Neural crest cell (in vitro differentiated cells): ENCODE results near the gene ABHD16A. TPM values are rescaled to one million over a fixed set of nuclear protein-coding genes. Genes with fewer than 3 reads are reported as not detected.

Experiments
- DNase-seq: peaks from one replicate; pipeline ENCODE4 v3.0.0; 2021; ENCODE audit warnings: low read depth, mixed read lengths, low spot score
- H3K27ac Mint-ChIP-seq: one replicate; pipeline ENCODE4 v1.8.0; 2021; ENCODE audit warnings: mild to moderate bottlenecking, mixed read lengths; ENCODE audit not compliant: unreplicated experiment
- H3K27me3 Mint-ChIP-seq: 2 replicates; pipeline ENCODE4 v1.8.0; 2021; ENCODE audit warnings: low read depth, mild to moderate bottlenecking, mixed read lengths
- H3K36me3 Mint-ChIP-seq: 2 replicates; pipeline ENCODE4 v1.8.0; 2021; ENCODE audit warnings: low read depth, mild to moderate bottlenecking, mixed read lengths
- H3K4me1 Mint-ChIP-seq: 2 replicates; pipeline ENCODE4 v1.8.0; 2021; ENCODE audit warnings: mixed read lengths
- H3K4me3 Mint-ChIP-seq: one replicate; pipeline ENCODE4 v1.8.0; 2021; ENCODE audit warnings: mild to moderate bottlenecking, mixed read lengths
- H3K9me3 Mint-ChIP-seq: 2 replicates; pipeline ENCODE4 v1.8.0; 2021; ENCODE audit warnings: mixed read lengths
- CTCF ChIP-seq: fragments of 200-600 bp; sonication (generic); conservative IDR thresholded peaks from 2 replicates; pipeline ENCODE4 v1.5.0; 2021; ENCODE audit warnings: antibody characterized with exemption, mild to moderate bottlenecking
- total RNA-seq: library from RNA; stranded (reverse); gene quantifications from 2 replicates; pipeline ENCODE4 v1.2.1, GENCODE V29; 2021

ABHD16A gene
- total RNA-seq, 1 donor from 2014 or later: 73.6 TPM

GRCh38 chr6:31669676-31670075, 33.4 kb downstream of the ABHD16A start, which contains the start of gene LY6G5B:
Gene LY6G5B, plus strand, starts transcription at chr6:31669976. Its CDS starts 975 bp downstream, at chr6:31670951.
- TF ChIP-seq CTCF: no peak
- Mint-ChIP-seq H3K27ac (no peak within 1 kb of the TSS), H3K36me3 (peaks cover 7% of the 10 kb centered on the region), H3K4me3 (peak within 1 kb of the TSS; percentile 79), H3K27me3 (no peaks in the 10 kb centered on the region), H3K9me3 (no peaks in the 10 kb centered on the region), H3K4me1 (peaks cover 16% of the 10 kb centered on the region)
- DNase-seq: no peak

- peak overlapping the region; percentile 93 for H3K4me3 Mint-ChIP-seq
- H3K9me3 Mint-ChIP-seq: no peaks in the 10 kb centered on the region
- peak overlapping the region; percentile 81 for H3K27ac Mint-ChIP-seq
- peaks cover 33% of the 10 kb centered on the region for H3K4me1 Mint-ChIP-seq
- peaks cover 8% of the 10 kb centered on the region for H3K36me3 Mint-ChIP-seq
- no peaks in the 10 kb centered on the region for H3K27me3 Mint-ChIP-seq
- no peak for TF ChIP-seq CTCF
- DNase-seq: no peak
Observed at GRCh38 chr6:31666337-31666965, 36.7 kb downstream of the ABHD16A start.

GRCh38 chr6:31665501-31666336, 37.4 kb downstream of the ABHD16A start, which contains the start of gene CSNK2B:
Gene CSNK2B, plus strand, starts transcription at chr6:31666080. Its CDS starts 752 bp downstream, at chr6:31666832.
- DNase-seq: peak; percentile 95
- Mint-ChIP-seq H3K27me3 (no peaks in the 10 kb centered on the region), H3K9me3 (no peaks in the 10 kb centered on the region), H3K36me3 (peaks cover 8% of the 10 kb centered on the region), H3K4me1 (peaks cover 39% of the 10 kb centered on the region), H3K27ac (peak within 1 kb of the TSS; percentile 81), H3K4me3 (peak within 1 kb of the TSS; percentile 93)
- TF ChIP-seq CTCF: no peak

- H3K27ac Mint-ChIP-seq: peak within 1 kb of the TSS; percentile 81
- no peaks in the 10 kb centered on the region for H3K27me3 Mint-ChIP-seq
- TF ChIP-seq CTCF: no peak
- peaks cover 8% of the 10 kb centered on the region for H3K36me3 Mint-ChIP-seq
- peak; percentile 74 for DNase-seq
- no peaks in the 10 kb centered on the region for H3K9me3 Mint-ChIP-seq
- peak within 1 kb of the TSS; percentile 93 for H3K4me3 Mint-ChIP-seq
- peaks cover 45% of the 10 kb centered on the region for H3K4me1 Mint-ChIP-seq
Observed at GRCh38 chr6:31664790-31665500, 38.2 kb downstream of the ABHD16A start, which contains the start of gene GPANK1. Gene GPANK1, minus strand, starts transcription at chr6:31664997. Its CDS starts 519 bp downstream, at chr6:31664478.
